ENCODE results near the gene PSMG1. TPM values are rescaled to one million over a fixed set of nuclear protein-coding genes. Genes with fewer than 3 reads are reported as not detected.

Gene PSMG1
- total and polyA plus RNA-seq, 10 of the 15 experiments (the other 5 are each of a cell fraction or from before 2014, with no cell fraction given), result 21.3 to 248 (median 121) TPM

- TF ChIP-seq ZBTB4 (CRISPR knock-in tag; IDR thresholded peaks at IDR 0.05) (no peak), GABPA (IDR thresholded peaks at IDR 0.05; ENCODE audit: low read depth) (no peak), RBBP5 (conservative IDR thresholded peaks at IDR 0.05) (peak; percentile 80; the same call in 1 of the 2 replicates), POLR2AphosphoS2 (IDR thresholded peaks at IDR 0.05; ENCODE audit: low read depth, low read length) (peak; percentile 91), CBX5 (IDR thresholded peaks at IDR 0.05; ENCODE audit: low read depth) (no peak), LARP7 (IDR thresholded peaks at IDR 0.05) (peak; percentile 36; the same call in 1 of the 2 replicates), POLR2AphosphoS5 (IDR thresholded peaks at IDR 0.05; ENCODE audit: low read length) (peak; percentile 89), SMARCA5 (IDR thresholded peaks at IDR 0.05) (peak; percentile 94), SMC3 (IDR thresholded peaks at IDR 0.05; ENCODE audit: borderline replicate concordance, low read length) (no peak), BACH1 (IDR thresholded peaks at IDR 0.05; ENCODE audit: borderline replicate concordance) (peak; percentile 89)
Observed at GRCh38 chr21:39183272-39184049, at the start of gene PSMG1 (continued).

Data from GM12878 (cell line).